ENCODE measurements around the gene TRPM8.

Gene TRPM8

DNA sequence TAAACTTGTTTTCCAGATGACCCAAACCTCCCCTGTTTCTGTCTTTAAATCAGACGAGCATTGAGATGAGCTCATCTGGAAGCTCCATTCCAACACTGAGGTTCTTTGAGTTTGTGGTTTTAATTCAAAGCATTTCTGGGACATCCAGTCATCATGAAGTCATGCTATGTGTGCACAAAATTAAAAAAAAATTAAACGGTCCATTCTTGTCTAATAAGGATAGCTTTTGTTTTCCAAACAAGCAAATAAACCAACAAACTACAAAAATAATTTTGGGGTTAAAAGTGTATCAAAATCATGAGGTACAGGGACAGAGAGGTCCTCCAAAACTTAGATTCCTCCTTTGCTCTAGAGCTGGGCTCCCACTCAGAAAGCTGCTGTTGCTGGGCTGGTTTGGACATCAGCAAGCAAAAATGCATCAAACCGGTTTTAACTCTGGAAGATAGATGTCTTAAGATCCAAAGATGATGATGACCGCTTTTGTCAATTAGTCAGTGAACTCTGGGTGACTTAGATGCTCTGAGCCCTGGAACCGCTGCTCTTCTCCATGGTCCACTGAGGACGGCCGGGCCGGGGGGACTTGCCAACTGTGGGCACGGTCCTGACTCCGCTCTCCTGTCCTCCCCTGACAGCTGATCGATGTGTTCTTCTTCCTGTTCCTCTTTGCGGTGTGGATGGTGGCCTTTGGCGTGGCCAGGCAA is 65.4 kb downstream of the TRPM8 start:
- TF ChIP-seq, protein P1, sequence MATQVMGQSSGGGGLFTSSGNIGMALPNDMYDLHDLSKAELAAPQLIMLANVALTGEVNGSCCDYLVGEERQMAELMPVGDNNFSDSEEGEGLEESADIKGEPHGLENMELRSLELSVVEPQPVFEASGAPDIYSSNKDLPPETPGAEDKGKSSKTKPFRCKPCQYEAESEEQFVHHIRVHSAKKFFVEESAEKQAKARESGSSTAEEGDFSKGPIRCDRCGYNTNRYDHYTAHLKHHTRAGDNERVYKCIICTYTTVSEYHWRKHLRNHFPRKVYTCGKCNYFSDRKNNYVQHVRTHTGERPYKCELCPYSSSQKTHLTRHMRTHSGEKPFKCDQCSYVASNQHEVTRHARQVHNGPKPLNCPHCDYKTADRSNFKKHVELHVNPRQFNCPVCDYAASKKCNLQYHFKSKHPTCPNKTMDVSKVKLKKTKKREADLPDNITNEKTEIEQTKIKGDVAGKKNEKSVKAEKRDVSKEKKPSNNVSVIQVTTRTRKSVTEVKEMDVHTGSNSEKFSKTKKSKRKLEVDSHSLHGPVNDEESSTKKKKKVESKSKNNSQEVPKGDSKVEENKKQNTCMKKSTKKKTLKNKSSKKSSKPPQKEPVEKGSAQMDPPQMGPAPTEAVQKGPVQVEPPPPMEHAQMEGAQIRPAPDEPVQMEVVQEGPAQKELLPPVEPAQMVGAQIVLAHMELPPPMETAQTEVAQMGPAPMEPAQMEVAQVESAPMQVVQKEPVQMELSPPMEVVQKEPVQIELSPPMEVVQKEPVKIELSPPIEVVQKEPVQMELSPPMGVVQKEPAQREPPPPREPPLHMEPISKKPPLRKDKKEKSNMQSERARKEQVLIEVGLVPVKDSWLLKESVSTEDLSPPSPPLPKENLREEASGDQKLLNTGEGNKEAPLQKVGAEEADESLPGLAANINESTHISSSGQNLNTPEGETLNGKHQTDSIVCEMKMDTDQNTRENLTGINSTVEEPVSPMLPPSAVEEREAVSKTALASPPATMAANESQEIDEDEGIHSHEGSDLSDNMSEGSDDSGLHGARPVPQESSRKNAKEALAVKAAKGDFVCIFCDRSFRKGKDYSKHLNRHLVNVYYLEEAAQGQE (IDR thresholded peaks at IDR 0.05; ENCODE audit: insufficient read depth in 1 of 2, low read depth in 2 of 2, low read length in 2 of 2) = no peak
- TF ChIP-seq POLR2AphosphoS5 (IDR thresholded peaks at IDR 0.05; ENCODE audit: low read depth, low read length) (no peak), TAF1 (IDR thresholded peaks at IDR 0.05; ENCODE audit: borderline replicate concordance, insufficient read depth, low read length) (no peak), FOXP2 (optimal IDR thresholded peaks at IDR 0.05; ENCODE audit: borderline replicate concordance, extremely low read depth, extremely low read length, insufficient read depth) (no peak), SIN3A (IDR thresholded peaks at IDR 0.05; ENCODE audit: borderline replicate concordance, insufficient read depth, low read length) (no peak)

DNA sequence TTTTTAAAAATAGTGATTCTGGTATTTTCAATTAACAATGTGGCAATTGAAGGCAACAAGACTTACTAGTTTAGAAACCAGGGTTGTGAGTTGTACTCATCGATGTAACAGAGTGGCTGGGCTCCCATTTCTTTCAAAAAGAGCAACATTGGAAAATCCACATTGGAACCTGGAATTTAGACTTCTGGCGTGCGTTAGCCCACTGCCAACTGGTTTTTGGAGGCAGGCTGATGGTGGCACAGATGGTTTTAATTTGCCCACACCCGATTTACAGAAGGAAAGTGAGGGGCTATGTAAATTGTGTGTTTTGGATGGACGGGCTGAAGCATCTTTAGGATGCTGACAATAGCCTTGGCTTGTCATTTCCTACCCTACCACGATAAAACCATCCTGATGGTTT is 66.3 kb downstream of the TRPM8 start:
- no peak for TF ChIP-seq FOXP2 (optimal IDR thresholded peaks at IDR 0.05; ENCODE audit: borderline replicate concordance, extremely low read depth, extremely low read length, insufficient read depth)
- TF ChIP-seq, protein P1 (IDR thresholded peaks at IDR 0.05; ENCODE audit: insufficient read depth in 1 of 2, low read depth in 2 of 2, low read length in 2 of 2) = no peak
- TF ChIP-seq SIN3A (IDR thresholded peaks at IDR 0.05; ENCODE audit: borderline replicate concordance, insufficient read depth, low read length) = no peak
- no peak for TF ChIP-seq POLR2AphosphoS5 (IDR thresholded peaks at IDR 0.05; ENCODE audit: low read depth, low read length)
- no peak for TF ChIP-seq TAF1 (IDR thresholded peaks at IDR 0.05; ENCODE audit: borderline replicate concordance, insufficient read depth, low read length)

DNA sequence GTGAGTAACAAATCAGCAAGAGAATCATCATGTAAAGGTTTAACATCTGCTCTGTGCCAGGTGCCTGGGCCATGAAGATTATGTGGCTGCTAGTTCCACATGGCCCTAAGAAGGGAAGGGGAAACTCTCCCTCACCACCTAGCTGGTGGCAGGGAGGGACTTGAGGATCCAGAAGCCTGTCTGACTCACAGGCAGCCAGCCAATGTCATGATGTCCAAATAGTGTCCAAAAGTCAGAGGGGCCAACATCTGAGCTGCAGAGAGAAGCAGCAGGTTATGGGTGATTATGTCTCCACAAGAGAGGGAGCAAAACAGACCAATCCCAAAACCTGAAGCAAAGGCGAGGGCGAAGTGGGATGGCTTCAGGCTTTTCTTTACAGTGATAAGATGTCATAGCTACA is 71.4 kb downstream of the TRPM8 start:
- no peak for TF ChIP-seq TAF1 (IDR thresholded peaks at IDR 0.05; ENCODE audit: borderline replicate concordance, insufficient read depth, low read length)
- TF ChIP-seq SIN3A (IDR thresholded peaks at IDR 0.05; ENCODE audit: borderline replicate concordance, insufficient read depth, low read length) = no peak
- TF ChIP-seq FOXP2 (optimal IDR thresholded peaks at IDR 0.05; ENCODE audit: borderline replicate concordance, extremely low read depth, extremely low read length, insufficient read depth) = no peak
- no peak for TF ChIP-seq POLR2AphosphoS5 (IDR thresholded peaks at IDR 0.05; ENCODE audit: low read depth, low read length)
- TF ChIP-seq, protein P1 (IDR thresholded peaks at IDR 0.05; ENCODE audit: insufficient read depth in 1 of 2, low read depth in 2 of 2, low read length in 2 of 2) = no peak

GRCh38 chr2:233989221-233989858 is 72.2 kb downstream of the TRPM8 start:
- TF ChIP-seq TAF1 (IDR thresholded peaks at IDR 0.05; ENCODE audit: borderline replicate concordance, insufficient read depth, low read length) = no peak
- no peak for TF ChIP-seq SIN3A (IDR thresholded peaks at IDR 0.05; ENCODE audit: borderline replicate concordance, insufficient read depth, low read length)
- no peak for TF ChIP-seq POLR2AphosphoS5 (IDR thresholded peaks at IDR 0.05; ENCODE audit: low read depth, low read length)
- no peak for TF ChIP-seq FOXP2 (optimal IDR thresholded peaks at IDR 0.05; ENCODE audit: borderline replicate concordance, extremely low read depth, extremely low read length, insufficient read depth)
- TF ChIP-seq, protein P1 (IDR thresholded peaks at IDR 0.05; ENCODE audit: insufficient read depth in 1 of 2, low read depth in 2 of 2, low read length in 2 of 2) = no peak

Data from PFSK-1 (cell line).